ENCODE results near the gene HHIPL1. TPM values are rescaled to one million over a fixed set of nuclear protein-coding genes. Genes with fewer than 3 reads are reported as not detected.

HHIPL1 gene
- total and polyA plus RNA-seq, 2 donors (not counting 3 experiments of a cell fraction or from before 2014, with no cell fraction given), result 1.3 to 2.1 TPM

DNA sequence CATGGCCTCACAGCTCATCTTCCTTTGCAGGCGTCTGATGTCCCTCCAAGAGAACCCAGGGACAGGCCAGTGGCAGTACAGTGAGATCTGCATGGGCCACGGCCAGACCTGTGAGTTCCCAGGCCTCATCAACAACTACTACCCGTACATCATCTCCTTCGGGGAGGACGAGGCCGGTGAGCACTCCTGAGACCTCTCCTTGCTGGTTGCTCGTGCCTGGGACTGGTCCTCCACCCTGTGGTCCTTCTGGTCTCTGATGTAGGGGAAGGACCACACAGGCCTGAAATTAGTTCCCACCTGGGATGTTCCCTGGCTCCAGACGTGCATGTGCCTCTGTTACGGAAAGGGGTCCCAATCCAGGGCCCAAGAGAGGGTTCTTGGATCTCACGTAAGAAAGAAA, 17.9 kb downstream of the HHIPL1 start:
- Histone ChIP-seq H3K4me1 (ENCODE audit: control insufficient read depth, extremely low read depth, insufficient read depth, low read length) (no peaks in the 10 kb centered on the region), H3K4me2 (ENCODE audit: insufficient read depth, low read length) (no peak overlapping the region), H3K27me3 (ENCODE audit: control insufficient read depth in 2 of 2, insufficient read depth in 2 of 2, low read length in 2 of 2) (peaks cover 28% of the 10 kb centered on the region in 2 experiments), H3K36me3 (ENCODE audit: control insufficient read depth in 2 of 2, extremely low read depth in 1 of 2, insufficient read depth in 2 of 2, low read length in 2 of 2) (no peaks in the 10 kb centered on the region), H3K4me3 (replicated peaks in 1 of 3; ENCODE audit: insufficient read depth in 1 of 3, low read depth in 1 of 3, low read length in 3 of 3) (no peak overlapping the region), H3K9me3 (replicated peaks; ENCODE audit: control insufficient read depth, insufficient read depth, low read length) (no peaks in the 10 kb centered on the region), H3K27ac (ENCODE audit: insufficient read depth, low read depth, low read length) (no peak overlapping the region), H3K9me1 (replicated peaks; ENCODE audit: control insufficient read depth, extremely low read depth, insufficient read depth, low read length) (no peaks in the 10 kb centered on the region), H3K9ac (replicated peaks; ENCODE audit: extremely low read depth, insufficient read depth, low read length) (no peak overlapping the region), H3K79me2 (ENCODE audit: control insufficient read depth, insufficient read depth, low read length) (no peaks in the 10 kb centered on the region), H4K20me1 (replicated peaks; ENCODE audit: control insufficient read depth, extremely low read depth, insufficient read depth, low read length) (no peaks in the 10 kb centered on the region), H2AFZ (ENCODE audit: low read depth, low read length) (no peak overlapping the region)
- intact Hi-C loops (cut with micrococcal nuclease), result no loop called here
- TF ChIP-seq, protein P1, sequence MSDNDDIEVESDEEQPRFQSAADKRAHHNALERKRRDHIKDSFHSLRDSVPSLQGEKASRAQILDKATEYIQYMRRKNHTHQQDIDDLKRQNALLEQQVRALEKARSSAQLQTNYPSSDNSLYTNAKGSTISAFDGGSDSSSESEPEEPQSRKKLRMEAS (IDR thresholded peaks at IDR 0.05; ENCODE audit: insufficient read depth, insufficient read length), result no peak
- TF ChIP-seq MYC (IDR thresholded peaks at IDR 0.05; ENCODE audit: low read depth, low read length), result no peak
- no peak for TF ChIP-seq JUN (IDR thresholded peaks at IDR 0.05; ENCODE audit: borderline replicate concordance, insufficient read depth, insufficient read length, low read depth)
- TF ChIP-seq FOS (IDR thresholded peaks at IDR 0.05; ENCODE audit: borderline replicate concordance, insufficient read depth, low read length), result no peak
- no peak for TF ChIP-seq POLR2AphosphoS5 (IDR thresholded peaks at IDR 0.05; ENCODE audit: insufficient read depth, low read depth, low read length)
- TF ChIP-seq, protein P2, sequence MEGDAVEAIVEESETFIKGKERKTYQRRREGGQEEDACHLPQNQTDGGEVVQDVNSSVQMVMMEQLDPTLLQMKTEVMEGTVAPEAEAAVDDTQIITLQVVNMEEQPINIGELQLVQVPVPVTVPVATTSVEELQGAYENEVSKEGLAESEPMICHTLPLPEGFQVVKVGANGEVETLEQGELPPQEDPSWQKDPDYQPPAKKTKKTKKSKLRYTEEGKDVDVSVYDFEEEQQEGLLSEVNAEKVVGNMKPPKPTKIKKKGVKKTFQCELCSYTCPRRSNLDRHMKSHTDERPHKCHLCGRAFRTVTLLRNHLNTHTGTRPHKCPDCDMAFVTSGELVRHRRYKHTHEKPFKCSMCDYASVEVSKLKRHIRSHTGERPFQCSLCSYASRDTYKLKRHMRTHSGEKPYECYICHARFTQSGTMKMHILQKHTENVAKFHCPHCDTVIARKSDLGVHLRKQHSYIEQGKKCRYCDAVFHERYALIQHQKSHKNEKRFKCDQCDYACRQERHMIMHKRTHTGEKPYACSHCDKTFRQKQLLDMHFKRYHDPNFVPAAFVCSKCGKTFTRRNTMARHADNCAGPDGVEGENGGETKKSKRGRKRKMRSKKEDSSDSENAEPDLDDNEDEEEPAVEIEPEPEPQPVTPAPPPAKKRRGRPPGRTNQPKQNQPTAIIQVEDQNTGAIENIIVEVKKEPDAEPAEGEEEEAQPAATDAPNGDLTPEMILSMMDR (IDR thresholded peaks at IDR 0.05; ENCODE audit: extremely low read depth in 1 of 2, insufficient read depth in 1 of 2, low read depth in 1 of 2, low read length in 2 of 2), result no peak
- no TSS peak for BruUV-seq (replicated peaks)
- DNase-seq (ENCODE audit: low read depth, low spot score), result no peak
- no peak for FAIRE-seq
- CTCF ChIA-PET, result no interaction called here
- dilution Hi-C loops (cut with MboI; ENCODE audit: extremely low pct_ligation_motif_present, low sequenced_read_pairs), result no loop called here
- POLR2A ChIA-PET, result no interaction called here

Data from endothelial cell of umbilical vein (primary cell).